Stimulated activated CD4-positive, alpha-beta T cell treated with anti-CD3 and anti-CD28 coated beads, TNF-alpha, amount 100 ng/mL, for 4 hours (primary cell): Measurements from ENCODE around the gene IFT20.

Experiments
- DNase-seq, 3 experiments: peaks; one replicate each; pipeline ENCODE4 v3.0.0-alpha.2; 2020; ENCODE audit warnings: low read depth in 3 of 3

IFT20 gene

DNA sequence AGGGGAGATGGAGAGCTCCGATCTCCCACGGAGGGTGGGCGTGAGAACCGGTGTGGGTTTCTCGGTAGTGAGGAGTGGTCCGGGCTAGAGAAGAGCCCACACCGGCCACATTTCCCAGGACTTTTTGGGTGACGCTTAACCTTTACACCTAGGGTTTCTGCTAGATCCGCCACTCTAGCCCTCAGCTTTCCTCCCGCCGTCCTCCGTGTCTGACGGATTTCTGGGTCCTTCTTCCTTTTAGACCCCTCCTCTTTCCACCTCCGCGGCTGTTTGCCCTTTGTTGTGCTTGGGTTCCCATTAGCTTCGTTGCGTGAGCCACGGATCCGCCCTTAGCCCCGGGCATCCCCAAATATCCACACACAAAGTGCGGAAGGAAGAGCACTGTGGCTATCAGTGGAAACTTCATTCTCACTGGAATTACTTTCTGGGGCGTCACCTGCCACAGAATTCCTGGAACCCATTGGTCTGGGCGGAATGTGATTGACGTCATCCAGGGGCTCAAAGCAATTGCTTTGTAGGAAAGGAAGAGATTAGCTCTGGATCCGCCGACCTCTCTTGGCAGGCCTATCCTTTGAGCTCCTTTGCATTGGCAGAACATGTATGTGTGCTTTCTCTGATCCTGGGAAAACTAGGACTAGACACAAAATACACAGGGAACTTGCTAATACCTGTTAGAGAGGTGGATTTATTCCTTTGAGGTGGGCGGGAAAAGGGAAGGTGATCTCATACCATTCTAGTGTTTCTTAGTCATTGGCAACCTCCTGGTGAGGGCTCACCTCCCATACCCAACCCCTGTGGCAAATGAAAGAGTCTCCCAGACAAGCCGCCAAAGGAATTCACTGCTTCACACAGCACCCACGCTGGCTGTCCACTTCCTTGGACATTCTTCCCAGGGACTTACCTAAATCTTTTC is 943 bp upstream of the IFT20 start:
- peak in 1 of 3 experiments; percentile 5 for DNase-seq

GRCh38 chr17:28334666-28335200 is 539 bp downstream of the IFT20 start:
- no peak for DNase-seq

- no peak for DNase-seq
These were observed 1.1 kb downstream of the IFT20 start for GRCh38 chr17:28334171-28334570.

GRCh38 chr17:28333083-28333746 is 2.1 kb downstream of the IFT20 start:
- DNase-seq = no peak

DNA sequence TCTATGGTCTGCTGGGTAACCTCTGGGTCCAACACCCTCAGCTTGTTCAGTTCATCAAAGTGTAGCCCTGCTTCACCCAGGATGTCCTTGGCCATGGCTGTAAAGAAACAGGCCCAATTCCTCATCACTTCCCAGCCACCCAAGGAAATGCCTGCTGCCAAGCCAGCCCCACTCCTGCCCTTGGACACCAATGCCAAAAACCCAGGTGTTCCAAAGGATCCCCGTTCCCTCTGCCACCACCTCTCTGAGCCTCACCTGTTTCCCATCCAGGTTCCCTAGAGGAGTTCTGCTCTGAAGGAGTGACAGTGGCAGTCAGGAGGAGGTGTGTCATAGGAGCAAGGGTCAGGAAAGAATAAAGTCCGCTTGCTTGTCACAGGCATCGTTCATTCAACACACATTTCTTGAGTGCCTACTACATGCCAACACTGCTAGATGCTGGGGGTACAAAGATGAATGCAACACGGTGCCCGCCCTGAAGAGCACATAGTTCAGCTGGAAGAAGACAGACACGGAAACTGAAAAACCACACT is 3.3 kb downstream of the IFT20 start:
- DNase-seq = no peak

DNA sequence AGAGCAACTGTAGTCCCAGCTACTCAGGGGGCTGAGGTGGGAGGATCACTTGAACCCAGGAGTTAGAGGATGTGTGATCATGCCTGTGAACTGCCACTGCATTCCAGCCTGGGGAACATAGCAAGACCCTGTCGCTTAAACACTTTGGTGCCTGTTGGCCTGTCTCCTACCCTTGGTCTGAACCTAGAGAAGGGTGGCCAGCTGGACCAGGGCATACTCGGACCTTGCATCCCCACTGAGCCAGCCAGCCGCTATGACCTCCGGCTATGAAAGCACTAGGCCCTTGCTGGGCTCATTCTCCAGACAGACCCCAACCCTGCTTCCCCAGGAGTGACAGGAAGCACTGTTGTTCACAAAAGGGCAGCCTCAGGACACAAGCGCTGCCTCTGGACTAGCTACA is 4.6 kb downstream of the IFT20 start:
- DNase-seq = no peak

- DNase-seq = no peak
These were observed 6.9 kb downstream of the IFT20 start for GRCh38 chr17:28328325-28328724.

- no peak for DNase-seq
These were observed 7.6 kb downstream of the IFT20 start for GRCh38 chr17:28327709-28328108.

DNA sequence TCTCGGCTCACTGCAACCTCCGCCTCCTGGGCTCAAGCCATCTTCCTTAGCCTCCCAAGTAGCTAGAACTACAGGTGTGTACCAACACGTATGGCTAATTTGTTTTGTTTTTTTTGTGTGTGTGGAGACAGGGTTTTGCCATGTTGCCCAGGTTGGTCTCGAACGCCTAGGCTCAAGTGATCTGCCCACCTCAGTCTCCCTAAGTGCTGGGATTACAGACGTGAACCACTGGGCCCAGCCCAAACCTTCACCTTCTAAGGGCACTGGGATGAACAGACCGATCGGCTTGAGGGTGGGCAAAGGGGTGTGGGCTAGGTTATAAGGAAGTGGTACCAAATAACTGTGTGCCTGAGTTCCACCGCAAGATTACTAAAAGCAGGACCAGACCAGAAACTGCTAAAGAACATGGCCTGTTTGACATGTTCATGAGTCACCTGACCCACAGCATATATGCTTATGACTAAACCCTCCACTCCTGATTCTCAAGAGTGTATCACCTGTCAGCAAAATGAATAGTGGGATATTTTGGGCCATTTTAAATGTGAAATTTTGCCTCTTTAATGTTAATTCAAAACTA is 8.2 kb downstream of the IFT20 start:
- DNase-seq = no peak

GRCh38 chr17:28326114-28326513 is 9.2 kb downstream of the IFT20 start:
- no peak for DNase-seq

GRCh38 chr17:28325211-28325610 is 10.1 kb downstream of the IFT20 start:
- no peak for DNase-seq

DNA sequence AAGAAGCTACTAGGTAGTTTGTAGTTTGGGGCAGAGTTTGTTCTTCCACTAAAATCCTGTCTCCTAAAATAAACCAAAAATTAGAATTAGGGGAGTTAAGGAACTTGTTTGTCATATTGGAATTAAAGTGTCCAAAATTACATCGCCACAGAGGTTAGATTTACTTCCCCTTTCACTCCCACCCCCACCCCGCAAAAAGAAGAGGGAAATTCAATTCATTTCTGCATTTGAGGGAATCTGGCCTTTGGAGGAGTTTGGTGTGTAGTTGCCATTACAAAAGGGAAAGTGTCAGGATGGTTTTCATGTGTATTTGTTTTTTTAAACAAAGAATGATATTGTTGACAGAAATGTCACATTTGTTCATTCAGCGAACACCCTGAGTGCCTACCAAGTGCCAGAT is 10.5 kb downstream of the IFT20 start:
- DNase-seq = no peak

GRCh38 chr17:28324267-28324745 is 11.0 kb downstream of the IFT20 start:
- no peak for DNase-seq

GRCh38 chr17:28320215-28321061 is 14.8 kb downstream of the IFT20 start:
- DNase-seq = no peak

GRCh38 chr17:28319598-28319935 is 15.7 kb downstream of the IFT20 start:
- no peak for DNase-seq

DNA sequence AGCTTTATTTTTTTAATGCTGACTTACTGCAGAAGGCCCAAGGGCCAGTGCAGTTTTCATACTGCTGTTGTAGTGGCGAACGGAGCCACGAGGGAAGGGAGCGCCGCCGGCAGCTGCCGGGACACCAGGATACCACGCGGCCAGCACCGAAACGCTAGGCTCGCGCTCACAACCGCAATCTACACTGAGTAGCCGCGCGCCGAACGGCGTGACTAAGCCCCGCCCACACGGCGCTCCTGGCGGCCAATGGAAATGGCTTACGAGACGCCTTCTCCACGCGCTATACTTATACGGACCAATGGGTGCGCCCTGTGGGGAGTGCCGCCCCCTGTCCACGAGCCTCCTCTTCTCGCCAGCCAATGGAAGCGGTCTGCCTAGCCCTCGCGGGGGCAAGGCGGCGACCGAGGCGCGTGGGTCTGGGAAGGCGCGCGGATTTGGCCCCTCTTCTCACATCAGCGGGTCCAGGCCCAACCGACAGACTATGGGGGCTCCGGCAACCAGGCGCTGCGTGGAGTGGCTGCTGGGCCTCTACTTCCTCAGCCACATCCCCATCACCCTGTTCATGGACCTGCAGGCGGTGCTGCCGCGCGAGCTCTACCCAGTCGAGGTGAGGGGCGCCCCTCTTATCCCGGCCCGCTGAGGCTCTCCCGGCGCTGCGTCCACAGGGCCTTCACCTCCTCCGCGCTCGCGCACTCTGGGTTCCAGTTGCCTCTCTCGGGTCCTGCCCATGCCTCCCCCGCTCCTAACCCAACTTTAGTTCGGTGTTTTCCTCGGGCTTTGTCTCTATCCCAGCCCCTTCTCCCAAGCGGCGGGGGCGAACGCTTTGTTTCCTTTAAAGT is 16.3 kb downstream of the IFT20 start, which contains the start of gene TMEM97:
TSS of gene TMEM97 (plus strand) at position 442 of the 839 bp plus-strand sequence. CDS start at position 482, 40 bp downstream.
- DNase-seq = peak; percentile 85 to 94 (median 91)

GRCh38 chr17:28317966-28318758 is 17.1 kb downstream of the IFT20 start:
- no peak for DNase-seq

GRCh38 chr17:28317099-28317965 is 17.9 kb downstream of the IFT20 start:
- no peak for DNase-seq
